SKM-1 treated with dmso at 0.1 percent for 144 hours (cell line): ENCODE results near the gene CAVIN2.

Experiments
- DNase-seq: peaks from one replicate; lab custom pipeline; 2025; ENCODE audit not compliant: unreplicated experiment; lab: John Stamatoyannopoulos, UW

The CAVIN2 gene

DNA sequence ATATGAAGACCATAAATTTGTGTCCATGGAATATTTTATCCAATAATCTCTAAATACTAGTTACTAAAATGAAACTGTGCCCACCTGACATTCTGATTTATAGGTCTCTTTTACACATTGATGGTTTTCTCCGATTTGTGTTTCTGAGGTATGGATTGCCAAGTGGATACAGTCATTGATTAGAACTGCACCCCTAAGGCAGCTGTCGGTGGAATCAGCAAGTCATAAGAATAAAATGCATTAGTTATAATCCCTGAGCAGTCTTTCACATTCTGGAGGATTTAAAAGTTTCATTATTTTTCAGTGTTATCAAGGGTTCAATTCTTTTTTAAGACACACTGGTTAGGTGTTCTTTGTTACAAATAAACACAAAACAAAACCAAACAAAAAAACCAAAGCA lies 6.0 kb downstream of the CAVIN2 start:
- DNase-seq = no peak

DNA sequence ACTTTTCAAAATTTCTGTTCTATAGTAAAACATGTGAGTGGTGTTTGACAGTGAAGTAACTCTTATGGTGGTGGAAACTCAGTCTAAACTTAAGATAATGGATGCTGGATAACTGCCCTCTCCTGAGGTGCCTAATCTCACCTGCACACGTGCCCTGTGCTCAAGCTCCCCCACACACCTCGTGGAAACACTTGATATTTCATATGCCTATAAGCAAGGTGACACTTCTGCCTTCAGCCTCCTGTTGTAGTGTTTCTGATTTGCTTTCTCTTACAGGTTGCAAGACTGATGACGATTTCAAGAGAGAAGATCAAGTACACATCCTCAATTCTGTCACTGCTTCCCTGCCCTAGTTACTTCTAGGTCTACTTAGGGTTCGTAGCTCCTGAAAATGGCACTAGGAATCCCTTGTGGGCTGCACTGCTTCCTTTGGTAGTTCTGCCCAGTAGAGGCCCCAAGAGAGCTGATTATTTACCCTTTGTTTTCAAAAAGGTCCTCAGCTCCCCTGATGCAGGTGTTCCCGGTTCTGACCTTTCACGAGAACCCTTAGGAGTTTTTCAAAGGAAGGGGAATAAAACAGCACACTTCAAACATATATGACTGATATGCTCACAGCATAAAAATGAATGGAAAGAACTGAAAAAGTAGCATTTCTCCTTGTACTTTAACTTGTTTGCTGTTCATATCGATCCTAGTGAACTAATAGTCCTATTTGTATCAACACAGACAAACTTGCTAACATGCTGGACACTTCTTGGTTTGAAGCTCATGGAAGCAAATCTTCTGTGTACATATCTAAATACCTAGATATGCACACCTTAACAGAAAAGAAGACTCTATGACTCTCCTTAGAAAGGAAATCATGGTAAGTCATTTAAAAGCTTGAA lies 6.7 kb downstream of the CAVIN2 start:
- no peak for DNase-seq

DNA sequence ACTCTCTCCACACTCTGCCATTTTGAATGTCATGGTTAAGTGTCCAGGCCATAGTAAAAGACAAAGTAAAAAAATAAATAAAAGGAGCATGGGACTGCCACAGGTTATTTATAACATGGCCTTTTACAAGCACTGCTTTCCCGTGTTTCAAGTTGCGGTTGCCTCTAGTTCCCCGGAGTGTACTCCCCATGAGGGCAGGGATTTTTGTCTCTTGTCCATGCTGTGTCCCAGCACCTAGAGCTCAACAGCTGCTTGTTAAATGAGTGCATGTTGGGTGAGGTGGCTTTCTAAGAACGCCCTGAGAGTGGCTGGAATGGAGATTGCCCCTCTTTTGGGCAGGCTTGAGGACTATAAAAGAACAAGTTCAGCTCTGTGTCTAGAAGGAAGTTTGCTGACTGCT lies 8.4 kb downstream of the CAVIN2 start:
- no peak for DNase-seq

DNA sequence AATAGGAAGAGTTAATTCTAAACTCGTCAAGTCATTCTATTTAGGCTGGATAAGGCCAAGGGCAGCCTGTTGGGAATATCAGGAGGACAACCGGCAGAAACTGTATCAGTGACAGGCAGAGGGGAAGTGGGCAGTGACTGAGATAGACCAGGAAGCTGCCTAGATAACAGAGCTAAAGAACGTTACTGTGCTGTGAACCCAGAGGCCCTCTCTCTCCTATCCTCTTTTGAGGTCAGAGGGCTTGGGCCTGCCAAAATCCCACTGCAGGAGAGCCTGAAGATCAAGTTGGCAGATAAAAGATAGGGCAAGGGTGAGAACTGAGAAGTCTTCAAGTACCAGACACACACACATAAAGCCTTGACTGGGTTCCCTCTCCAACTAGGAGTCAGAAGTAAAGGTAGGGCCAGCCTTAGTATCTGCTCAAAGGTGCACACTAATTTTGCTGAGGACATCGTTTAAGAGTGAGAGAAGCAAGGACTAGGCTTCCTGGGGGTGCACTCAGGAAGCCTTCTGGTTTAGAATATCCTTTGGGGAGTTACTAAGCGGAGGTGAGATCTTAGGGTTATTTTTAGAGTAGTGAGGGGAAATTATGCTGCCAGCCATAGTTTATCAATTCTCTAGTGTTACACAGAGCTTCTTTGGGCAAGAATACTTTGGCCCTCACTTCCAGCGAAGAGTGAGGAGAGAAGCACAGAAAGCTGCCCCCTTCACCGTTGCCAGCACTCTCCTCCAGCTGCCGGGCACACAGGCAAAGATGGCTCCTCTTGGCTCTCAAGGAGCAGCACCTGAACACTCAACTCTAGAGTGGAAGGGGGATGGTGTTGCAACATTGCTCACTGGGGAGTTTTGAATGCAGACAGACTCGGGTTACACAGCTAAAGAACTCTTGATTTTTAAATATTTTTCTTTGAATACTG lies 9.8 kb downstream of the CAVIN2 start:
- peak; percentile 3 for DNase-seq

- no peak for DNase-seq
These were observed 10.4 kb downstream of the CAVIN2 start for GRCh38 chr2:191836471-191836852.

DNA sequence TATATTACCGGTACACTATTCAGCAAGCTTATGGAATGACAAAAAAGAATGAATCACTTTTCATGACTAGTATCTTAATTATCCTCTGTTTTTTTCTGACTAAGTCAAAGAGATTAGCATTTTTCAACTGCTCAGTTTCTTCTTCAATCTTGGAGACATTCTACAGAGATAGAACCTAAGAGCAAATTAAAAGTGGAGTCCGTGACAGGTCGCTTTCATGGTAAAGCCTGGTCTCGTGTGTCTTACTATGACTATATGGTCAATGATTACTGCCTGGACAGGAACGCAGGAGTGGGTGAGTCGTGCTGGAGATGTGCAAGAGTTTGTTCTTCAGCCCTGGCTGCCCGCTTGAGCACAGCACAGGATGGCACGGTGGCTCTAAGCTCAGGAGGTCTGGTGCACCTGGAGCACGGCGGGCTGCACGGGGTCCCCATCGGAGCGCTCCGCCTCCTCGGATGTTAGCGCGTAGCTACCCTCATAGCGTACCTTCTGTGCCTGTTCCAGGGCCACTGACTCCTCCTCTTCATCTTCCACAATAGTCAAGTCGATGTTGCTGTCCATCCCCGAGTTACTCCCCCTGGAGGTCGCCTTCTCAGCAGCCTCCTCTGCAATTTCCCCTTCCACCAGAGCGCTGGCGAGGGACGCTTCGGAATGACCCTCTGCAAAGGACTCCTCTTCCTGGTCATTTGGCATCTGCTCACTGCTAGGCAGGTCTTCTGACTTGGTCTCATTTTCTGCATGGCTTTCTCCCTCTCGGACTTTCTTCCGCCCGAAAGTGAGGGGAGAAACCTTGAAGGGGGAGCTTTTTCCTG lies 11.1 kb downstream of the CAVIN2 start:
- no peak for DNase-seq

DNA sequence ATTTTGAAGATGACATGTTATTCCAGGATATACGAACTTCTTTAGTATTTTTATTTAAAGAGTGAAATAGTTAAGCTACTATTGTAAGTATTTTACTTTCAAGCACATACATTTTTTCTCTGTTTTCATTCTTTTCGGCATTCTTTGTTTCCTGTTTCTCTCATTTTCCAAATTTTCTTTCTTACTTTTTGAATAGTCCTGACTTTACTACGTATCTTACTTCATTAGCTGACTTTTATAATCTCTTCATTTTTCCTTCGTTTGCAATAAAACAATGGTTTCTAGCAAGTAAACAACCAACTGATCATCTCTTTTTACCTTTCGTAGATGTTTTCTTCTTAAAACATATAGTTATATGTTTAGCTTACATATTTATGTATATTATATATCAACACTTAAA lies 11.8 kb downstream of the CAVIN2 start:
- no peak for DNase-seq

DNA sequence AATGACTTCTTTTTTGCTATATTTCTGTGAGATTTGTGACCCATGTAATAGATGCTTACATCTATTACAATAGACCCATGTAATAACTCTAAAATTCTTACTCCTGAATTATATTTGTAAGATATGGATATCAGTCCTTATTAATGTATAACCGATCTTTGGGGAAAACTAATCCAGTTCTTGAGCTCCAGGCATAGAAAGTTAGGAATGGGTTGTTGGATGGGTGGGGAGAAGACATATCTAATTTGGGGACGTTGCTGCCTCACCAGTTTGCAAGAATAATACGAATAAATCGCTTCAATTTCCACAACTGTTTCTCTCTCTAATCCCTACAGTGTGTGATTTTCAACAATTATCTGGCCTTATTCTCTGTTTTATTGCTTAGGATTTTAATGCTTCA lies 13.5 kb downstream of the CAVIN2 start:
- DNase-seq = no peak

DNA sequence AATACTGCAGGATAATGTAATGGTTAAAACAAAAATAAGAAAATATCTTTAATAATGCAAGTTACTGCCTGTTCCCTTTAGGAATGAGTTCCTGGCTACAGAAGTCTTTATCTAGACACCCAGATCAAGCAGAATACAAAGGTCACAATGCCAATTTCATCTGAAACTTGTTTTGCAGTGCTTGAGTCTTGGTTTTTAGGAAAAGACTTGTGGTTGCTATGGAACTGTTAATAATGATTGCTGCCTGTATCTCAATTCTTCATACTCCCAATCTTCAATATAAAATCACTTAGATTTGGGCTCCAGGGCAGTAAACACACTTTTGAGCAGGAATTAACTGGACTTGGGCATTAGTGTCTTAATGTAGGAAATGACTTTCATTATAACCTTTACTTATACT lies 14.2 kb downstream of the CAVIN2 start:
- no peak for DNase-seq

- peak; percentile 1 for DNase-seq
These were observed 15.4 kb downstream of the CAVIN2 start for GRCh38 chr2:191831410-191831994.

DNA sequence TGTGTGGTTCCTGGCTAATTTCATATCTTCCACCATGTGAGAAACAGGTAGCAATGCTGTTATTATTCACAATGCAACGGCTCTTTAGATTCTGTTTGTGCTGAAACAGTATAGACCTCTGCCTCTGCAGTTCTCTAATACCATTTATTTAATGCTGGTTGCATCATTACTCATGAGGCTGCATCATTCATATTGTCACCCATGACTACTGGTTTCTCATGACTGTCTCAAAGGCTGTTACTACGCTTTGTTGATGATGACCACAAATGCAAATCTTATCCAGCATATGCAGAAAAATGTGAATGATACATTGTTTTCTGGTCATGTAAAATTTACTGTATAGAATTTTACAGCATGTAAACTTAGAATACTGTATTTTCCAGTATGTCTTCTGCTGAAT lies 22.5 kb downstream of the CAVIN2 start:
- no peak for DNase-seq

GRCh38 chr2:191821078-191821477 lies 25.8 kb downstream of the CAVIN2 start:
- DNase-seq = no peak

DNA sequence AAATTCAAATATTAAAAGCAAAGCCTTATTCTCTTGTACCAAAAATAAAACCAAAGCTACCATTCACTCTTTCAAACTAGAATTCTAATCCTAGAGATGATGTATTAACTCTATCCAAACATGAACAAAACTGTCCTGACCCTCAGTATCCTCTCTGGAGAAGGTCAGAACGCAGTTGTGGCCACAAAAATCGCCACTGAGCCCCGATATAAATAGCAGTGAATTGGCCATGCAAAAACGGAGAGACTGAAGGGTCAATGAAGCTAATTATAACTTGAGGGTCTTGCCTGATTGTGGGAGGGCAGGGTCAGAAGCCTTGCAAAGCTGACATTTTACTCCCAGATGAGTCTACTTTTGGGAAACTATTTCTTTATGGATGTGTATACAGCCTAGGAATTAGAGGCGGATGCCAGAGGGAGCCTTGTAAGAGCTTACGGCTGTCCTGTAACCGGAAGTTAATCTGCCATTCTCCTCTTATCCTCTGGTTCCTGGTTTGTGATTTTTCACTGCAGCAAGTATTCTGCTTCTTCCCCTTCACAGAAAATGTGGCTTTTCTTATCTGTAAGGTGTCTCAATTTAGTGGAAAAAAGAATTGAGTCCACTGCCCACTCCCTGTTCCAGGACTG lies 28.1 kb downstream of the CAVIN2 start:
- no peak for DNase-seq

GRCh38 chr2:191818133-191818532 lies 28.8 kb downstream of the CAVIN2 start:
- no peak for DNase-seq

- no peak for DNase-seq
These were observed 31.9 kb downstream of the CAVIN2 start for GRCh38 chr2:191815010-191815409.

GRCh38 chr2:191813943-191814342 lies 32.9 kb downstream of the CAVIN2 start:
- no peak for DNase-seq

- peak; percentile 39 for DNase-seq
These were observed 34.9 kb downstream of the CAVIN2 start for GRCh38 chr2:191811807-191812602.

DNA sequence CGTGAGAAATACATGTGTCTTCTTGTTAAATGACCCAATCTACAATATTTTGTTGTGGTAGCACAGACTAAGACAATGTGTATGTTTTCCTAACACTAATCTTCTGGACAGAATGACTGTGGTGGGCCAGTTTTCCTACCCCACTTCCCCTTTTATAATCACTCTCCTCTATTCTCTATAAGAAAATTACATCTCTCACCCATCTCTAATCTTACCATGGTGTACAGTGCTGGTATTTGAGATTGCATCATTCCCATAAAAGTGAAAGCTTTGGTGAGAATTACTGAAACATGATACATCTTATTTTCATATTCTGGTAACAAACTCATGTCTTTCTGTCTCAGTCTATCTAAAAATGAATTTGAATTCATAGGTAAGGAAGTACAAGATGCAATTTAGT lies 40.5 kb downstream of the CAVIN2 start:
- DNase-seq = no peak

- no peak for DNase-seq
These were observed 42.1 kb downstream of the CAVIN2 start for GRCh38 chr2:191804766-191805165.

DNA sequence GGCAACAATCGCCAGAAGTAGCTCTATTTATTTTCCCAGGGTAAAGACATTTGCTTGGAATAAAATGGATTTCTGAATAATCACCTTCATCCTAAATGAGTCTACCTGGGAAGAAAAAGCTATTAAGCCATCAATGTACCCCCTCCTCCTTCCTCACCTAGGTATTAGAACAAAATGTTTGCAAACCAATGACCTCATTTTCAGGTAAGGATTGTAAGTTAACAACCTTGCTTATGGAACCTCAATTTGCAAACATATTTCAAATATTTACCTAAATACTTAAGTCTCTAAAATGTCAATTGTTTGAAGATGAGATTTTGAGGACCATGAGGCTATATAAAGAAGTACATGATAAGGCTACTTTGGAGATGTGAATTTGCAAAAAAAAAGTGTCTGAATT lies 43.9 kb downstream of the CAVIN2 start:
- no peak for DNase-seq
